CD14-positive monocyte (primary cell): ENCODE data around the gene PDE4D. TPM values are rescaled to one million over a fixed set of nuclear protein-coding genes. Genes with fewer than 3 reads are reported as not detected.

Source experiments
- DNase-seq, 3 donors: peaks; one replicate each; pipeline ENCODE4 v3.0.0-alpha.2; 2011 to 2022
- H2AFZ ChIP-seq: 2 replicates; pipeline ENCODE4 v1.6.0; 2012; ENCODE audit warnings: mild to moderate bottlenecking, low read depth, low read length, inconsistent platforms; ENCODE audit not compliant: insufficient read depth, poor library complexity, severe bottlenecking
- H3K27ac ChIP-seq, 2 donors: 1 replicate in 1 of 2; 2 replicates in 1 of 2; pipeline ENCODE4 v1.5.1; 2012 to 2013; ENCODE audit warnings: low read length in 2 of 2, control low read depth in 1 of 2, inconsistent platforms in 1 of 2, low read depth in 1 of 2, mild to moderate bottlenecking in 1 of 2
- H3K27me3 ChIP-seq, 2 donors: one replicate each; pipeline versions ENCODE4 v1.6.0 to v1.6.1; 2011 to 2013; ENCODE audit warnings: low read length in 2 of 2; ENCODE audit not compliant: control insufficient read depth in 2 of 2, insufficient read depth in 2 of 2
- H3K36me3 ChIP-seq, 2 donors: replicated peaks in 1 of 2; 1 replicate in 1 of 2; 2 replicates in 1 of 2; pipeline versions ENCODE4 v1.5.1 to v1.6.1; 2012 to 2013; ENCODE audit warnings: low read length in 2 of 2, control low read depth in 1 of 2, inconsistent platforms in 1 of 2, mild to moderate bottlenecking in 1 of 2; ENCODE audit not compliant: insufficient read depth in 2 of 2, control insufficient read depth in 1 of 2
- H3K4me1 ChIP-seq, 2 donors: 1 replicate in 1 of 2; 2 replicates in 1 of 2; pipeline versions ENCODE4 v1.5.1 to v1.6.1; 2012 to 2013; ENCODE audit warnings: low read length in 2 of 2, control low read depth in 1 of 2, inconsistent platforms in 1 of 2, mild to moderate bottlenecking in 1 of 2, moderate library complexity in 1 of 2; ENCODE audit not compliant: insufficient read depth in 2 of 2, control insufficient read depth in 1 of 2
- H3K4me2 ChIP-seq: replicated peaks from 2 replicates; pipeline ENCODE3; 2012; ENCODE audit warnings: low read length, moderate library complexity, mild to moderate bottlenecking; ENCODE audit not compliant: poor library complexity, severe bottlenecking; ENCODE audit errors: extremely low read depth
- H3K4me3 ChIP-seq, 3 experiments: fragments of 200-600 bp in 1 of 3; sonication (generic) in 1 of 3; replicated peaks in 1 of 3; 1 replicate in 2 of 3; 2 replicates in 1 of 3; pipeline ENCODE4 v1.5.1; 2011 to 2013; ENCODE audit warnings: low read length in 3 of 3, mild to moderate bottlenecking in 3 of 3, control low read depth in 2 of 3, low read depth in 2 of 3, inconsistent platforms in 1 of 3, moderate library complexity in 1 of 3
- H3K79me2 ChIP-seq: 2 replicates; pipeline ENCODE4 v1.6.0; 2012; ENCODE audit warnings: mild to moderate bottlenecking, control low read depth, inconsistent platforms, low read length, moderate library complexity; ENCODE audit not compliant: insufficient read depth
- H3K9ac ChIP-seq: 2 replicates; pipeline ENCODE4 v1.6.0; 2017; ENCODE audit warnings: low read length, mild to moderate bottlenecking; ENCODE audit not compliant: insufficient read depth, poor library complexity, severe bottlenecking
- H3K9me3 ChIP-seq, 2 donors: replicated peaks in 1 of 2; 1 replicate in 1 of 2; 2 replicates in 1 of 2; pipeline versions ENCODE4 v1.5.1 to v1.6.1; 2012 to 2013; ENCODE audit warnings: low read length in 2 of 2, control low read depth in 1 of 2; ENCODE audit not compliant: control insufficient read depth in 1 of 2, insufficient read depth in 1 of 2
- H4K20me1 ChIP-seq: 2 replicates; pipeline ENCODE4 v1.6.0; 2012; ENCODE audit warnings: mild to moderate bottlenecking, low read length, control low read depth, moderate library complexity; ENCODE audit not compliant: insufficient read depth
- H3K27ac Mint-ChIP-seq, 7 donors: one replicate each; pipeline ENCODE4 v1.8.0; 2020; ENCODE audit warnings: mild to moderate bottlenecking in 7 of 7, mixed read lengths in 7 of 7, moderate library complexity in 6 of 7, inconsistent platforms in 2 of 7
- H3K27me3 Mint-ChIP-seq, 3 donors: one replicate each; pipeline ENCODE4 v1.8.0; 2021 to 2022; ENCODE audit warnings: low read depth in 3 of 3, mild to moderate bottlenecking in 3 of 3, mixed read lengths in 3 of 3, moderate library complexity in 3 of 3, inconsistent platforms in 1 of 3
- H3K36me3 Mint-ChIP-seq, 2 donors: one replicate each; pipeline ENCODE4 v1.8.0; 2020; ENCODE audit warnings: mixed read lengths in 2 of 2, inconsistent platforms in 1 of 2, mild to moderate bottlenecking in 1 of 2
- H3K4me1 Mint-ChIP-seq: one replicate; pipeline ENCODE4 v1.8.0; 2020; ENCODE audit warnings: mild to moderate bottlenecking, mixed read lengths
- H3K4me3 Mint-ChIP-seq, 2 donors: one replicate each; pipeline ENCODE4 v1.8.0; 2020; ENCODE audit warnings: mild to moderate bottlenecking in 2 of 2, mixed read lengths in 2 of 2, moderate library complexity in 1 of 2
- H3K9me3 Mint-ChIP-seq, 7 donors: one replicate each; pipeline ENCODE4 v1.8.0; 2020 to 2022; ENCODE audit warnings: mixed read lengths in 7 of 7, mild to moderate bottlenecking in 6 of 7, moderate library complexity in 6 of 7, inconsistent platforms in 2 of 7
- WGBS: methylation state at CpG from one replicate; pipeline ENCODE4 v1.1.5; 2013; ENCODE audit warnings: missing lambda C conversion rate; ENCODE audit not compliant: insufficient coverage; 5-methylcytosine and 5-hydroxymethylcytosine counted together
- intact Hi-C, 2 donors: fragments of 100-400 bp; cut with micrococcal nuclease; formaldehyde crosslinking; loops; one replicate each; pipeline versions ENCODE4 v1.15.0 to v1.15.1; 2023
- polyA plus RNA-seq, 3 donors: library from polyadenylated mRNA; depleted of rRNA in 1 of 3; unstranded in 2 of 3; stranded (reverse) in 1 of 3; fragments of 300-500 nt in 2 of 3; fragments of >200 nt in 1 of 3; fragmentation: Illumina TruSeq in 2 of 3; gene quantifications; 1 replicate in 2 of 3; 2 replicates in 1 of 3; pipeline ENCODE4 v1.2.3, GENCODE V29; 2012 to 2021
- TF ChIP-seq, protein P1 (sequence below): fragments of 200-600 bp; IDR thresholded peaks from one replicate; pipeline ENCODE4 v1.8.0; 2022; ENCODE audit warnings: antibody characterized with exemption, mild to moderate bottlenecking

PDE4D gene
- polyA plus RNA-seq, 3 donors = 1.9 to 3.4 (median 2.8) TPM

DNA sequence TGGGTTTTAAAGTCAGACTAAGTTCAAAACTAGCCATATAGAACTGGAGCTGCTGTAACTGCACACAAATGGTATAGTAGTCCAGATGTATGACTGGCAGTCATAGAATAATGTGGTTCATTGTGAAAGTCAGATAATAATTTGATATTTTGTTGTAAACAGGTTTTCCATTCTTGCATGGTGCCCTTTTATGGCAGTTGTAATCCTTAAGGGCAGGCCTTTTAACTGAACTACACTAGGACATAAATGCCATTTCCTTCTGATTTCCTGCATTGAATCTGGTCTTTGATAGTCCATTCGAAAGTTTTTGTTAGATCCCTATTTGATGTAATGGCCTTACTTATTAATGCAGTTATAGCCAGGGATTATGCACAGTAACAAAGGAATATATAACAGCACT lies 632.6 kb downstream of the PDE4D start:
- H3K79me2 ChIP-seq = no peaks in the 10 kb centered on the region
- no peak overlapping the region for H3K4me3 ChIP-seq
- no peak overlapping the region for H3K4me2 ChIP-seq
- H3K36me3 Mint-ChIP-seq = no peaks in the 10 kb centered on the region
- H4K20me1 ChIP-seq = no peaks in the 10 kb centered on the region
- no peak for DNase-seq
- no peak overlapping the region for H3K4me3 Mint-ChIP-seq
- TF ChIP-seq, protein P1, sequence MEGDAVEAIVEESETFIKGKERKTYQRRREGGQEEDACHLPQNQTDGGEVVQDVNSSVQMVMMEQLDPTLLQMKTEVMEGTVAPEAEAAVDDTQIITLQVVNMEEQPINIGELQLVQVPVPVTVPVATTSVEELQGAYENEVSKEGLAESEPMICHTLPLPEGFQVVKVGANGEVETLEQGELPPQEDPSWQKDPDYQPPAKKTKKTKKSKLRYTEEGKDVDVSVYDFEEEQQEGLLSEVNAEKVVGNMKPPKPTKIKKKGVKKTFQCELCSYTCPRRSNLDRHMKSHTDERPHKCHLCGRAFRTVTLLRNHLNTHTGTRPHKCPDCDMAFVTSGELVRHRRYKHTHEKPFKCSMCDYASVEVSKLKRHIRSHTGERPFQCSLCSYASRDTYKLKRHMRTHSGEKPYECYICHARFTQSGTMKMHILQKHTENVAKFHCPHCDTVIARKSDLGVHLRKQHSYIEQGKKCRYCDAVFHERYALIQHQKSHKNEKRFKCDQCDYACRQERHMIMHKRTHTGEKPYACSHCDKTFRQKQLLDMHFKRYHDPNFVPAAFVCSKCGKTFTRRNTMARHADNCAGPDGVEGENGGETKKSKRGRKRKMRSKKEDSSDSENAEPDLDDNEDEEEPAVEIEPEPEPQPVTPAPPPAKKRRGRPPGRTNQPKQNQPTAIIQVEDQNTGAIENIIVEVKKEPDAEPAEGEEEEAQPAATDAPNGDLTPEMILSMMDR = no peak
- no peak overlapping the region for H2AFZ ChIP-seq
- no peaks in the 10 kb centered on the region for H3K36me3 ChIP-seq
- no peaks in the 10 kb centered on the region for H3K9me3 ChIP-seq
- no peaks in the 10 kb centered on the region for H3K27me3 Mint-ChIP-seq
- peaks cover 1% of the 10 kb centered on the region for H3K4me1 Mint-ChIP-seq
- H3K4me1 ChIP-seq = no peaks in the 10 kb centered on the region
- no peak overlapping the region for H3K27ac Mint-ChIP-seq
- H3K9ac ChIP-seq = no peak overlapping the region
- intact Hi-C loops = no loop called here
- H3K9me3 Mint-ChIP-seq = no peaks in the 10 kb centered on the region
- no peak overlapping the region for H3K27ac ChIP-seq
- no CpG with 5 or more reads among the region's 1 CpG for WGBS
- H3K27me3 ChIP-seq = no peaks in the 10 kb centered on the region

DNA sequence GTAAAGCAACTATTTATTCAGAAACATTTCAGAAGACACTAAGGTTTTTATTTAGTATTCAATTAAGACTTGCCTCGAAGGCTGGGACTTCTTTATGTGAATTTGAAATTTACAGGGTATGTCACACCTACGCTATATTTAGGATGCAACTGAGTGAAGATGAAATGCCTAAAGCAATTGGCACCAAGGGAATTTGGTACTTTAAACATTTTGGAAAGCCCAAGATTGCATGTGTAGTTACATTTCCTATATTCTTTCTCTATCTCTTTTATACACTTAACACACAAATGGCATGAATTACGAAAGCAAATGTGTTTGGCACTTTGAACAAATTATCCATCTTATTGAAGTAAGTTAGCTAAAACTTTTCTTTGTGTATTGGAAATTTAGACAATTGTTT lies 633.3 kb downstream of the PDE4D start:
- Histone ChIP-seq H3K9me3 (no peaks in the 10 kb centered on the region), H3K4me3 (no peak overlapping the region), H2AFZ (no peak overlapping the region), H3K79me2 (no peaks in the 10 kb centered on the region), H3K27me3 (no peaks in the 10 kb centered on the region), H3K27ac (no peak overlapping the region), H3K36me3 (no peaks in the 10 kb centered on the region), H3K9ac (no peak overlapping the region), H3K4me1 (no peaks in the 10 kb centered on the region), H3K4me2 (no peak overlapping the region), H4K20me1 (no peaks in the 10 kb centered on the region)
- intact Hi-C loops = no loop called here
- Mint-ChIP-seq H3K27ac (no peak overlapping the region), H3K4me1 (peaks cover 3% of the 10 kb centered on the region), H3K36me3 (no peaks in the 10 kb centered on the region), H3K4me3 (no peak overlapping the region), H3K9me3 (peaks cover 0 to under 1% (median 0%) of the 10 kb centered on the region in 7 donors), H3K27me3 (no peaks in the 10 kb centered on the region)
- TF ChIP-seq, protein P1 = no peak
- DNase-seq = no peak
- no CpG with 5 or more reads among the region's 3 CpGs for WGBS
